Ovary (tissue), 3 donors: Measurements from ENCODE around the gene GRIN1.

Source experiments
- CTCF ChIP-seq, 3 donors: fragments of 450-650 bp in 2 of 3; fragments of 200-600 bp in 1 of 3; IDR thresholded peaks; one replicate each; pipeline versions ENCODE4 v1.5.1 to v1.8.0; 2016 to 2022; ENCODE audit warnings: antibody characterized with exemption in 3 of 3, mild to moderate bottlenecking in 1 of 3
- EP300 ChIP-seq: sonication (generic); formaldehyde crosslinking; IDR thresholded peaks from one replicate; pipeline ENCODE4 v1.6.1; 2017; ENCODE audit warnings: antibody characterized with exemption
- POLR2A ChIP-seq: fragments of 450-650 bp; IDR thresholded peaks from one replicate; pipeline ENCODE4 v1.6.1; 2017; ENCODE audit warnings: antibody characterized with exemption, mild to moderate bottlenecking, moderate library complexity
- donor health status: DM: no; HTN: no; CAD: no.

GRCh38 chr9:137116027-137116507 lies 22.9 kb upstream of the GRIN1 start:
- no peak for TF ChIP-seq EP300
- TF ChIP-seq CTCF (IDR thresholded peaks at IDR 0.05): no peak
- no peak for TF ChIP-seq POLR2A
